Activated T-cell treated with anti-CD3 and anti-CD28 coated beads for 48 hours (primary cell): Measurements from ENCODE around the gene CNIH3.
A peak's percentile ranks its signal among the peaks of the same experiment; 100 is the strongest.
"Not testable (repeated sequence)": the region's sequence is repeated elsewhere in the genome, so short reads cannot be mapped to it uniquely, and the experiment has no call there.

Experiments used
- DNase-seq: peaks from one replicate; pipeline ENCODE4 v3.0.0-alpha.2; 2020; ENCODE audit warnings: low read depth

The CNIH3 gene

GRCh38 chr1:224615861-224616755, at the start of gene CNIH3:
Gene CNIH3 (plus strand): TSS chr1:224616317. CDS start chr1:224617175, 858 bp downstream.
- peak; percentile 30 for DNase-seq

- DNase-seq: not testable (repeated sequence)
These were observed 49.6 kb upstream of the CNIH3 start for GRCh38 chr1:224566492-224566891.

- DNase-seq: no peak
These were observed 46.8 kb upstream of the CNIH3 start for GRCh38 chr1:224569276-224569675.

GRCh38 chr1:224571975-224572374, 44.1 kb upstream of the CNIH3 start:
- DNase-seq: not testable (repeated sequence)

GRCh38 chr1:224579526-224579925, 36.6 kb upstream of the CNIH3 start:
- DNase-seq: no peak

- no peak for DNase-seq
These were observed 36.1 kb upstream of the CNIH3 start for GRCh38 chr1:224580006-224580405.

GRCh38 chr1:224582041-224582440, 34.1 kb upstream of the CNIH3 start:
- no peak for DNase-seq

- no peak for DNase-seq
These were observed 32.3 kb upstream of the CNIH3 start for GRCh38 chr1:224583774-224584173.

GRCh38 chr1:224585051-224585450, 31.1 kb upstream of the CNIH3 start:
- DNase-seq: no peak

GRCh38 chr1:224587051-224587450, 29.1 kb upstream of the CNIH3 start:
- DNase-seq: no peak

- no peak for DNase-seq
These were observed 27.6 kb upstream of the CNIH3 start for GRCh38 chr1:224588515-224588914.

GRCh38 chr1:224589006-224589405, 27.1 kb upstream of the CNIH3 start:
- DNase-seq: no peak

- no peak for DNase-seq
These were observed 24.8 kb upstream of the CNIH3 start for GRCh38 chr1:224591326-224591725.

- DNase-seq: no peak
These were observed 23.2 kb upstream of the CNIH3 start for GRCh38 chr1:224592636-224593582.

- DNase-seq: no peak
These were observed 21.8 kb upstream of the CNIH3 start for GRCh38 chr1:224594360-224594759.

- no peak for DNase-seq
These were observed 21.3 kb upstream of the CNIH3 start for GRCh38 chr1:224594851-224595250.

GRCh38 chr1:224605482-224606181, 10.5 kb upstream of the CNIH3 start:
- no peak for DNase-seq

GRCh38 chr1:224607188-224608148, 8.6 kb upstream of the CNIH3 start:
- DNase-seq: no peak

GRCh38 chr1:224609333-224609732, 6.8 kb upstream of the CNIH3 start:
- DNase-seq: no peak

GRCh38 chr1:224612246-224612645, 3.9 kb upstream of the CNIH3 start:
- no peak for DNase-seq

GRCh38 chr1:224613486-224613885, 2.6 kb upstream of the CNIH3 start:
- DNase-seq: no peak
